Measurements from ENCODE around the gene AEBP2.

- no peak for TF ChIP-seq ZNF558 (CRISPR knock-in tag; IDR thresholded peaks at IDR 0.05; ENCODE audit: borderline replicate concordance)
- TF ChIP-seq ZNF75D (CRISPR knock-in tag; IDR thresholded peaks at IDR 0.05; ENCODE audit: borderline replicate concordance), result no peak
- no peak for TF ChIP-seq CEBPB (IDR thresholded peaks at IDR 0.05; ENCODE audit: borderline replicate concordance, low read depth, low read length)
- no peak for TF ChIP-seq MAX (IDR thresholded peaks at IDR 0.05)
- no peak for TF ChIP-seq XRCC5 (optimal IDR thresholded peaks at IDR 0.05; ENCODE audit: low read length)
- TF ChIP-seq, protein P1, sequence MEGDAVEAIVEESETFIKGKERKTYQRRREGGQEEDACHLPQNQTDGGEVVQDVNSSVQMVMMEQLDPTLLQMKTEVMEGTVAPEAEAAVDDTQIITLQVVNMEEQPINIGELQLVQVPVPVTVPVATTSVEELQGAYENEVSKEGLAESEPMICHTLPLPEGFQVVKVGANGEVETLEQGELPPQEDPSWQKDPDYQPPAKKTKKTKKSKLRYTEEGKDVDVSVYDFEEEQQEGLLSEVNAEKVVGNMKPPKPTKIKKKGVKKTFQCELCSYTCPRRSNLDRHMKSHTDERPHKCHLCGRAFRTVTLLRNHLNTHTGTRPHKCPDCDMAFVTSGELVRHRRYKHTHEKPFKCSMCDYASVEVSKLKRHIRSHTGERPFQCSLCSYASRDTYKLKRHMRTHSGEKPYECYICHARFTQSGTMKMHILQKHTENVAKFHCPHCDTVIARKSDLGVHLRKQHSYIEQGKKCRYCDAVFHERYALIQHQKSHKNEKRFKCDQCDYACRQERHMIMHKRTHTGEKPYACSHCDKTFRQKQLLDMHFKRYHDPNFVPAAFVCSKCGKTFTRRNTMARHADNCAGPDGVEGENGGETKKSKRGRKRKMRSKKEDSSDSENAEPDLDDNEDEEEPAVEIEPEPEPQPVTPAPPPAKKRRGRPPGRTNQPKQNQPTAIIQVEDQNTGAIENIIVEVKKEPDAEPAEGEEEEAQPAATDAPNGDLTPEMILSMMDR (CRISPR knock-in tag; IDR thresholded peaks at IDR 0.05), result no peak
- TF ChIP-seq, protein P2, sequence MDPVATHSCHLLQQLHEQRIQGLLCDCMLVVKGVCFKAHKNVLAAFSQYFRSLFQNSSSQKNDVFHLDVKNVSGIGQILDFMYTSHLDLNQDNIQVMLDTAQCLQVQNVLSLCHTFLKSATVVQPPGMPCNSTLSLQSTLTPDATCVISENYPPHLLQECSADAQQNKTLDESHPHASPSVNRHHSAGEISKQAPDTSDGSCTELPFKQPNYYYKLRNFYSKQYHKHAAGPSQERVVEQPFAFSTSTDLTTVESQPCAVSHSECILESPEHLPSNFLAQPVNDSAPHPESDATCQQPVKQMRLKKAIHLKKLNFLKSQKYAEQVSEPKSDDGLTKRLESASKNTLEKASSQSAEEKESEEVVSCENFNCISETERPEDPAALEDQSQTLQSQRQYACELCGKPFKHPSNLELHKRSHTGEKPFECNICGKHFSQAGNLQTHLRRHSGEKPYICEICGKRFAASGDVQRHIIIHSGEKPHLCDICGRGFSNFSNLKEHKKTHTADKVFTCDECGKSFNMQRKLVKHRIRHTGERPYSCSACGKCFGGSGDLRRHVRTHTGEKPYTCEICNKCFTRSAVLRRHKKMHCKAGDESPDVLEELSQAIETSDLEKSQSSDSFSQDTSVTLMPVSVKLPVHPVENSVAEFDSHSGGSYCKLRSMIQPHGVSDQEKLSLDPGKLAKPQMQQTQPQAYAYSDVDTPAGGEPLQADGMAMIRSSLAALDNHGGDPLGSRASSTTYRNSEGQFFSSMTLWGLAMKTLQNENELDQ (CRISPR knock-in tag; IDR thresholded peaks at IDR 0.05; ENCODE audit: borderline replicate concordance), result no peak
- TF ChIP-seq ZNF878 (CRISPR knock-in tag; IDR thresholded peaks at IDR 0.05), result no peak
- no peak for TF ChIP-seq ZNF563 (CRISPR knock-in tag; IDR thresholded peaks at IDR 0.05)
- TF ChIP-seq BCL6 (CRISPR knock-in tag; IDR thresholded peaks at IDR 0.05), result no peak
- TF ChIP-seq CENPX (CRISPR knock-in tag; IDR thresholded peaks at IDR 0.05), result no peak
Measured at GRCh38 chr12:19434538-19434937, 4.8 kb upstream of the AEBP2 start.
